HCT116 (cell line): Measurements from ENCODE around the gene ZNF74. TPM values are rescaled to one million over a fixed set of nuclear protein-coding genes. Genes with fewer than 3 reads are reported as not detected.

Experiments used
- ATAC-seq: fragments of 200-7000 bp; cut with Tn5 transposase; 2 replicates; pipeline ENCODE4 v1.9.1; 2020; ENCODE audit warnings: mild to moderate bottlenecking, moderate library complexity
- BruUV-seq: library from RNA; stranded (reverse); fragments of 400-500 nt; replicated peaks from 2 replicates; lab custom pipeline; 2021; lab: Mats Ljungman, UMichigan
- CTCF ChIA-PET: fragments of 300-600 bp; sonication (Branson Sonifier 250); formaldehyde crosslinking; loops from one replicate; lab custom pipeline; 2021; ENCODE audit warnings: antibody characterized with exemption; lab: Charles Lee
- POLR2A ChIA-PET: fragments of 300-600, 350-600 bp; sonication (Branson Sonifier 250); formaldehyde crosslinking; loops from one replicate; lab custom pipeline; 2021; ENCODE audit warnings: antibody characterized with exemption; lab: Charles Lee
- RAD21 ChIA-PET, 2 experiments: fragments of 300-600 bp; sonication (Branson Sonifier 250); formaldehyde crosslinking; loops; one replicate each; lab custom pipeline; 2023; ENCODE audit warnings: low total read pairs in 2 of 2; ENCODE audit not compliant: uncharacterized antibody in 2 of 2, unreplicated experiment in 2 of 2, low non-redundant PET in 1 of 2; lab: Charles Lee
- DNase-seq: peaks from one replicate; pipeline ENCODE4 v3.0.0-alpha.2; 2010; ENCODE audit warnings: low read depth, low spot score
- H2AFZ ChIP-seq: fragments of 200-600 bp; shearing (Covaris generic), sonication (generic); 2 replicates; pipeline ENCODE4 v1.6.1; 2017; ENCODE audit warnings: low read depth, mixed run types, mixed read lengths, antibody characterized with exemption, low read length; ENCODE audit not compliant: poor library complexity, severe bottlenecking
- H3K27ac ChIP-seq: 2 replicates; pipeline ENCODE4 v1.5.1; 2012; ENCODE audit warnings: low read depth, low read length
- H3K27me3 ChIP-seq: fragments of 200-600 bp; sonication (generic); 2 replicates; pipeline ENCODE4 v1.6.1; 2016; ENCODE audit warnings: mixed run types, low read length, mixed read lengths; ENCODE audit not compliant: insufficient read depth
- H3K36me3 ChIP-seq, 2 experiments: fragments of 200-500 bp in 1 of 2; fragments of 200-600 bp in 1 of 2; sonication (Bioruptor generic) in 1 of 2; sonication (generic) in 1 of 2; 2 replicates each; pipeline versions ENCODE4 v1.5.1 to v1.6.1; 2014 to 2016; ENCODE audit warnings: low read length in 2 of 2, inconsistent platforms in 1 of 2, mixed read lengths in 1 of 2, mixed run types in 1 of 2; ENCODE audit not compliant: insufficient read depth in 2 of 2, control insufficient read depth in 1 of 2
- H3K4me1 ChIP-seq, 2 experiments: fragments of 200-600 bp in 1 of 2; sonication (generic) in 1 of 2; 2 replicates each; pipeline versions ENCODE4 v1.5.1 to v1.6.1; 2012 to 2017; ENCODE audit warnings: low read length in 2 of 2, inconsistent platforms in 1 of 2, mild to moderate bottlenecking in 1 of 2, mixed read lengths in 1 of 2, mixed run types in 1 of 2, moderate library complexity in 1 of 2; ENCODE audit not compliant: insufficient read depth in 2 of 2, control insufficient read depth in 1 of 2
- H3K4me2 ChIP-seq: fragments of 200-600 bp; sonication (generic); 2 replicates; pipeline ENCODE4 v1.6.1; 2017; ENCODE audit warnings: mixed run types, low read length, mixed read lengths
- H3K4me3 ChIP-seq, 2 experiments: fragments of 200-600 bp in 1 of 2; sonication (generic) in 1 of 2; replicated peaks in 1 of 2; 2 replicates each; pipeline ENCODE4 v1.5.1; 2011 to 2016; ENCODE audit warnings: low read length in 2 of 2, control low read depth in 1 of 2, low read depth in 1 of 2, mild to moderate bottlenecking in 1 of 2, mixed read lengths in 1 of 2, mixed run types in 1 of 2
- H3K79me2 ChIP-seq: fragments of 200-600 bp; sonication (generic); 2 replicates; pipeline ENCODE4 v1.6.1; 2017; ENCODE audit warnings: mild to moderate bottlenecking, mixed run types, low read length, moderate library complexity, mixed read lengths; ENCODE audit not compliant: insufficient read depth
- H3K9ac ChIP-seq: fragments of 200-600 bp; sonication (generic); 2 replicates; pipeline ENCODE4 v1.6.1; 2016; ENCODE audit warnings: low read length, mixed read lengths
- H3K9me2 ChIP-seq: fragments of 200-600 bp; sonication (generic), shearing (Covaris generic); 2 replicates; pipeline ENCODE4 v1.6.1; 2017; ENCODE audit warnings: mixed run types, mild to moderate bottlenecking, moderate library complexity; ENCODE audit not compliant: insufficient read depth
- H3K9me3 ChIP-seq, 2 experiments: fragments of 200-500 bp in 1 of 2; fragments of 200-600 bp in 1 of 2; sonication (Bioruptor generic) in 1 of 2; sonication (generic) in 1 of 2; 2 replicates each; pipeline ENCODE4 v1.6.1; 2014 to 2017; ENCODE audit warnings: low read length in 2 of 2, mixed read lengths in 2 of 2, inconsistent platforms in 1 of 2, low read depth in 1 of 2, mild to moderate bottlenecking in 1 of 2, mixed run types in 1 of 2, moderate library complexity in 1 of 2; ENCODE audit not compliant: control insufficient read depth in 1 of 2, insufficient read depth in 1 of 2
- H4K20me1 ChIP-seq: fragments of 200-600 bp; sonication (generic), shearing (Covaris generic); 2 replicates; pipeline ENCODE4 v1.6.1; 2017; ENCODE audit warnings: mixed run types, mild to moderate bottlenecking, moderate library complexity; ENCODE audit not compliant: insufficient read depth
- POLR2A ChIP-seq: IDR thresholded peaks from 2 replicates; pipeline ENCODE4 v1.7.0; 2011; ENCODE audit warnings: borderline replicate concordance; ENCODE audit not compliant: insufficient read depth, insufficient read length; ENCODE audit errors: extremely low read depth
- RAD21 ChIP-seq: IDR thresholded peaks from 2 replicates; pipeline ENCODE4 v1.6.1; 2012; ENCODE audit warnings: low read depth, mild to moderate bottlenecking
- SIN3A ChIP-seq: IDR thresholded peaks from 2 replicates; pipeline ENCODE4 v1.6.1; 2012; ENCODE audit warnings: low read depth
- SRF ChIP-seq: IDR thresholded peaks from 2 replicates; pipeline ENCODE4 v1.6.1; 2012; ENCODE audit warnings: low read depth
- TCF7L2 ChIP-seq: IDR thresholded peaks from 2 replicates; pipeline ENCODE4 v1.7.0; 2011; ENCODE audit warnings: borderline replicate concordance, inconsistent platforms; ENCODE audit not compliant: insufficient read depth, insufficient read length; ENCODE audit errors: extremely low read depth
- ZNF274 ChIP-seq: fragments of 200-500 bp; sonication (Bioruptor generic); IDR thresholded peaks from 2 replicates; pipeline ENCODE4 v1.6.1; 2014; ENCODE audit warnings: mild to moderate bottlenecking, low read depth, low read length, inconsistent platforms
- intact Hi-C: fragments of 100-400 bp; cut with micrococcal nuclease; formaldehyde crosslinking; loops from 2 replicates; pipeline ENCODE4 v1.10.0; 2022
- total RNA-seq: library from RNA; stranded (reverse); gene quantifications from one replicate; pipeline ENCODE4 v1.2.1, GENCODE V29; 2021; ENCODE audit not compliant: unreplicated experiment
- TF ChIP-seq, protein P1 (sequence below): IDR thresholded peaks from 2 replicates; pipeline ENCODE4 v1.6.1; 2012
- TF ChIP-seq, protein P2 (sequence below): IDR thresholded peaks from 2 replicates; pipeline ENCODE4 v1.6.1; 2012
- TF ChIP-seq, protein P3 (sequence below): IDR thresholded peaks from 2 replicates; pipeline ENCODE4 v1.6.1; 2011; ENCODE audit warnings: mild to moderate bottlenecking, low read length, moderate library complexity; ENCODE audit not compliant: insufficient replicate concordance; ENCODE audit errors: extremely low read depth

ZNF74 gene
- total RNA-seq, 1 experiment from 2014 or later, result 15.4 TPM

DNA sequence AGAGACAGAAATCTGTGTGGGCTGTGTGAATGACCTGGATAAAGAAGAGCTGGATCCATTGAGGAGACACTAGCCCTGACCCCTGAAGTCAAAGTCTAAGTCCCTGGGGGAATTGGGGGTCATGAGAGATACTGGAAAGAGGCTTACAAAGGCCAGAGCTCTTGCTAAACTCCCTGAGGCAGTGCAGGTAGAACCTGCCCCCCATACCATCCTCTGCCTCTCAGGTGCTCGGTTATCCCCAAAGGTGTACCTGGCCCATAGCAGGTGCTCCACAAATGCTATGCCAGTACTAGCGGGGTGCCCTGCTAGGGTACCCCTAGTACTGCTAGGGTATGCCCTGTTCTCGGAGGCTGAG lies 62.7 kb downstream of the ZNF74 start:
- Histone ChIP-seq H3K36me3 (no peaks in the 10 kb centered on the region; a peak in 1 of 4 replicates), H3K4me1 (peaks cover 0 to 3% of the 10 kb centered on the region in 2 experiments; a peak in 1 of 4 replicates), H3K4me3 (no peak overlapping the region), H3K79me2 (no peaks in the 10 kb centered on the region), H3K9me3 (no peaks in the 10 kb centered on the region), H3K4me2 (no peak overlapping the region), H4K20me1 (no peaks in the 10 kb centered on the region), H3K27ac (no peak overlapping the region), H3K27me3 (no peaks in the 10 kb centered on the region), H3K9ac (no peak overlapping the region), H2AFZ (no peak overlapping the region), H3K9me2 (no peaks in the 10 kb centered on the region)
- CTCF ChIA-PET, result interaction anchor here (0.7 to 3.4 kb wide), 7 partner anchors 16 to 300 kb away, joined by 3 to 62 read pairs (median 3); partner anchors contain the start of gene DGCR6L
- TF ChIP-seq TCF7L2, result no peak
- TF ChIP-seq POLR2A, result no peak
- no peak for TF ChIP-seq ZNF274
- TF ChIP-seq SRF, result no peak
- no peak for TF ChIP-seq RAD21
- TF ChIP-seq, protein P1, sequence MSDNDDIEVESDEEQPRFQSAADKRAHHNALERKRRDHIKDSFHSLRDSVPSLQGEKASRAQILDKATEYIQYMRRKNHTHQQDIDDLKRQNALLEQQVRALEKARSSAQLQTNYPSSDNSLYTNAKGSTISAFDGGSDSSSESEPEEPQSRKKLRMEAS, result no peak
- TF ChIP-seq SIN3A, result no peak
- TF ChIP-seq, protein P2, sequence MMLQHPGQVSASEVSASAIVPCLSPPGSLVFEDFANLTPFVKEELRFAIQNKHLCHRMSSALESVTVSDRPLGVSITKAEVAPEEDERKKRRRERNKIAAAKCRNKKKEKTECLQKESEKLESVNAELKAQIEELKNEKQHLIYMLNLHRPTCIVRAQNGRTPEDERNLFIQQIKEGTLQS, result no peak
- TF ChIP-seq, protein P3, sequence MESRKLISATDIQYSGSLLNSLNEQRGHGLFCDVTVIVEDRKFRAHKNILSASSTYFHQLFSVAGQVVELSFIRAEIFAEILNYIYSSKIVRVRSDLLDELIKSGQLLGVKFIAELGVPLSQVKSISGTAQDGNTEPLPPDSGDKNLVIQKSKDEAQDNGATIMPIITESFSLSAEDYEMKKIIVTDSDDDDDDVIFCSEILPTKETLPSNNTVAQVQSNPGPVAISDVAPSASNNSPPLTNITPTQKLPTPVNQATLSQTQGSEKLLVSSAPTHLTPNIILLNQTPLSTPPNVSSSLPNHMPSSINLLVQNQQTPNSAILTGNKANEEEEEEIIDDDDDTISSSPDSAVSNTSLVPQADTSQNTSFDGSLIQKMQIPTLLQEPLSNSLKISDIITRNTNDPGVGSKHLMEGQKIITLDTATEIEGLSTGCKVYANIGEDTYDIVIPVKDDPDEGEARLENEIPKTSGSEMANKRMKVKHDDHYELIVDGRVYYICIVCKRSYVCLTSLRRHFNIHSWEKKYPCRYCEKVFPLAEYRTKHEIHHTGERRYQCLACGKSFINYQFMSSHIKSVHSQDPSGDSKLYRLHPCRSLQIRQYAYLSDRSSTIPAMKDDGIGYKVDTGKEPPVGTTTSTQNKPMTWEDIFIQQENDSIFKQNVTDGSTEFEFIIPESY, result no peak
- intact Hi-C loops, result loop anchor here (1.0 to 5.0 kb wide), 3 partner anchors 25 to 299 kb away; no protein-coding TSS in a partner anchor
- RAD21 ChIA-PET, result interaction anchor here (1.4 to 1.5 kb wide), 2 partner anchors 38 kb away, joined by 10 to 11 read pairs; no protein-coding TSS in a partner anchor
- no peak for DNase-seq
- no TSS peak for BruUV-seq
- POLR2A ChIA-PET, result interaction anchor here (1.4 kb wide), 1 partner anchor 39 kb away, joined by 3 read pairs; no protein-coding TSS in a partner anchor
- no peak for ATAC-seq
